ENCODE measurements around the gene ASGR2.

ASGR2 gene

GRCh38 chr17:7111784-7112509 lies 2.7 kb downstream of the ASGR2 start:
- no peaks in the 10 kb centered on the region for H3K9me3 ChIP-seq (ENCODE audit: control insufficient read depth, low read length)
- peaks cover 5% of the 10 kb centered on the region for H3K4me1 ChIP-seq (ENCODE audit: control insufficient read depth, insufficient read depth, low read length, poor library complexity, severe bottlenecking)
- WGBS, 2 experiments (ENCODE audit: insufficient coverage in 2 of 2), result 73 to 79% methylated on average over 10 of the region's 12 CpGs
- no peak overlapping the region for H3K4me3 ChIP-seq (ENCODE audit: extremely low read depth, insufficient read depth, low read length, poor library complexity, severe bottlenecking)
- H3K36me3 ChIP-seq (ENCODE audit: control insufficient read depth, insufficient read depth, low read length), result no peaks in the 10 kb centered on the region
- H3K27ac ChIP-seq (ENCODE audit: low read depth, low read length, severe bottlenecking), result no peak overlapping the region

GRCh38 chr17:7110617-7111306 lies 3.9 kb downstream of the ASGR2 start:
- no peaks in the 10 kb centered on the region for H3K9me3 ChIP-seq (ENCODE audit: control insufficient read depth, low read length)
- no peaks in the 10 kb centered on the region for H3K36me3 ChIP-seq (ENCODE audit: control insufficient read depth, insufficient read depth, low read length)
- WGBS, 2 experiments (ENCODE audit: insufficient coverage in 2 of 2), result 60 to 75% methylated on average over 5 to 7 of the region's 11 CpGs
- peaks cover 5% of the 10 kb centered on the region for H3K4me1 ChIP-seq (ENCODE audit: control insufficient read depth, insufficient read depth, low read length, poor library complexity, severe bottlenecking)
- H3K27ac ChIP-seq (ENCODE audit: low read depth, low read length, severe bottlenecking), result no peak overlapping the region
- no peak overlapping the region for H3K4me3 ChIP-seq (ENCODE audit: extremely low read depth, insufficient read depth, low read length, poor library complexity, severe bottlenecking)

GRCh38 chr17:7109461-7110322 lies 4.9 kb downstream of the ASGR2 start:
- Histone ChIP-seq H3K9me3 (ENCODE audit: control insufficient read depth, low read length) (no peaks in the 10 kb centered on the region), H3K27ac (ENCODE audit: low read depth, low read length, severe bottlenecking) (no peak overlapping the region), H3K36me3 (ENCODE audit: control insufficient read depth, insufficient read depth, low read length) (no peaks in the 10 kb centered on the region), H3K4me3 (ENCODE audit: extremely low read depth, insufficient read depth, low read length, poor library complexity, severe bottlenecking) (no peak overlapping the region), H3K4me1 (ENCODE audit: control insufficient read depth, insufficient read depth, low read length, poor library complexity, severe bottlenecking) (peaks cover 5% of the 10 kb centered on the region)
- whole genome bisulfite sequencing, 2 experiments (ENCODE audit: insufficient coverage in 2 of 2), result 85 to 91% methylated on average over 8 to 10 of the region's 10 CpGs

DNA sequence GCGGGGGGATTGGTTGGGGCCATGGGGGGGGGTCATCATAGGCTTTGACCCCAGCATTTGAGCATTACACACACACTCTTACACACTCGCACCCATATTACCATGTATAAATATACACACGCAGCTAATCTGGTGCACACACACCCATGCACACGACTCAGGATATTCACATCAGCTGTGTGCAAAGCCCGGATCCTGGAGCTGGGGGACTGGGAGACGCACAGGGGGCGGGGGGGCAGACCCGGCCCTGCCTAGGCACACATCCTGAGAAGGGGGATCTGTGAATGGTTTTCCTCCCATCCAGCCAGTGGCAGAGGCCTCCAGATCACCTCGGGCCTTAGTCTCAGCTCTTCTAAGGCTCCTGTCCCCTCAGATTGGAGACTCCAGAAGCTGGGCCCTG lies 5.6 kb downstream of the ASGR2 start:
- Histone ChIP-seq H3K36me3 (ENCODE audit: control insufficient read depth, insufficient read depth, low read length) (no peaks in the 10 kb centered on the region), H3K9me3 (ENCODE audit: control insufficient read depth, low read length) (no peaks in the 10 kb centered on the region), H3K27ac (ENCODE audit: low read depth, low read length, severe bottlenecking) (no peak overlapping the region), H3K4me1 (ENCODE audit: control insufficient read depth, insufficient read depth, low read length, poor library complexity, severe bottlenecking) (peaks cover 5% of the 10 kb centered on the region), H3K4me3 (ENCODE audit: extremely low read depth, insufficient read depth, low read length, poor library complexity, severe bottlenecking) (no peak overlapping the region)
- 81 to 92% methylated on average over 5 to 8 of the region's 9 CpGs for WGBS, 2 experiments (ENCODE audit: insufficient coverage in 2 of 2)

DNA sequence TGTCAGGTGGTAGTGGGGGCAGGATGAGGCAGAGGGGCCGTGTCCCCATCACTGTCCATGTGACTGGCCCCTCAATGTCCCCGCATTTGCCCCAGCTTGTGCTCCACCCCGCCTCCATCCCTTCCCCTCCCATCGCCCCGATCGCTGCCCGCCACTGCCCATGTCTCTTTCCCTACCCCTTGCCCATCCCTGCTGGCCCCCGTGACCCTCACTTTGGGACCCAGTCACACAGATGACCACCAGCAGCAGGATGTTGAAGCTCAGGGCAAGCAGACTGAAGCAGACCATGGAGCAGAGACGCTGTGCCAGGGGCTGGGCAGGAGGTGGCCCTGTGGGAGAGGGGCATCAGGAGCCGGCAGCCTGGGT lies 6.1 kb downstream of the ASGR2 start:
- 93 to 97% methylated on average over 5 to 10 of the region's 10 CpGs for WGBS, 2 experiments (ENCODE audit: insufficient coverage in 2 of 2)
- Histone ChIP-seq H3K9me3 (ENCODE audit: control insufficient read depth, low read length) (no peaks in the 10 kb centered on the region), H3K36me3 (ENCODE audit: control insufficient read depth, insufficient read depth, low read length) (no peaks in the 10 kb centered on the region), H3K4me1 (ENCODE audit: control insufficient read depth, insufficient read depth, low read length, poor library complexity, severe bottlenecking) (peaks cover 5% of the 10 kb centered on the region), H3K4me3 (ENCODE audit: extremely low read depth, insufficient read depth, low read length, poor library complexity, severe bottlenecking) (no peak overlapping the region), H3K27ac (ENCODE audit: low read depth, low read length, severe bottlenecking) (no peak overlapping the region)

DNA sequence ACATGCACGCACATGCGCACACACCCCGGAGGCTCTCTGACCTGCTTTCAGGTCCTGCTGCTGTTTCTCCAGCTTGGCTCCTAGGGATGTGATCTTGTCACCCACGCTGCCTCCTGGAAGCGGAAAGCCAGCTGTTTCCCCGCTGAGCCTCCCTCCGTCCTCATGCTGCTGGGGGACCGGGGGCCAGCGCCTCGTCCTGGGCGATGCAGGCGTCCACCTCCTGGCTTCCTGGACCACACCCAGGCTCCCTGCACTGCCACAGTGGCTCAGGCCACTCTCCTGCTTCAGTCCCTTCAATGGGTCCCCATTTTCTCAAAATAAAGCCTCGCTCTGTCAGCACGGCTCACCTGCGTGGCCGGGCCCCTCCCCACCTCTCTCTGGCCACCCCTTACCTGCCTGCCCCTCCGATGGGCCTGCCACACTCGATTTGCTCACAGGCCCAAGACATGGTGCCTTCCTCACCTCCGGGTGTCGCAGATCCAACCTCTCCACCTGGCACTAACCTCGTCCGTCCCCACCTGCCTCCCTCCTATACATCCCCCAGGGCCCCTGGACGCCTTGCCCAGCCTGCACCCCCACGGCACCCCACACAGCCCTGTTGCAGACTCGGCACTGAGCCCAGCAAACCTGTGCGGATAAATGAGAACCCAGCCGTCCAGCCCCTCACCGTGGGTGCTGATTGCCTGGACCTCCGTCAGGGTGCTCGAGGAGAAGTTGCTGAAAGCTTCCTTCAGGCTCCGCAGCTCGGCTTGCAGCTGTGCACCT lies 6.6 kb downstream of the ASGR2 start:
- 92 to 93% methylated on average over 25 to 32 of the region's 32 CpGs for WGBS, 2 experiments (ENCODE audit: insufficient coverage in 2 of 2)
- no peaks in the 10 kb centered on the region for H3K9me3 ChIP-seq (ENCODE audit: control insufficient read depth, low read length)
- H3K4me1 ChIP-seq (ENCODE audit: control insufficient read depth, insufficient read depth, low read length, poor library complexity, severe bottlenecking), result peaks cover 5% of the 10 kb centered on the region
- H3K36me3 ChIP-seq (ENCODE audit: control insufficient read depth, insufficient read depth, low read length), result no peaks in the 10 kb centered on the region
- no peak overlapping the region for H3K27ac ChIP-seq (ENCODE audit: low read depth, low read length, severe bottlenecking)
- no peak overlapping the region for H3K4me3 ChIP-seq (ENCODE audit: extremely low read depth, insufficient read depth, low read length, poor library complexity, severe bottlenecking)

- WGBS, 2 experiments (ENCODE audit: insufficient coverage in 2 of 2), result 89 to 91% methylated on average over 20 of the region's 20 CpGs
- Histone ChIP-seq H3K4me1 (ENCODE audit: control insufficient read depth, insufficient read depth, low read length, poor library complexity, severe bottlenecking) (peaks cover 5% of the 10 kb centered on the region), H3K9me3 (ENCODE audit: control insufficient read depth, low read length) (no peaks in the 10 kb centered on the region), H3K36me3 (ENCODE audit: control insufficient read depth, insufficient read depth, low read length) (no peaks in the 10 kb centered on the region), H3K27ac (ENCODE audit: low read depth, low read length, severe bottlenecking) (no peak overlapping the region), H3K4me3 (ENCODE audit: extremely low read depth, insufficient read depth, low read length, poor library complexity, severe bottlenecking) (no peak overlapping the region)
Measured at GRCh38 chr17:7107012-7107754, 7.4 kb downstream of the ASGR2 start.

DNA sequence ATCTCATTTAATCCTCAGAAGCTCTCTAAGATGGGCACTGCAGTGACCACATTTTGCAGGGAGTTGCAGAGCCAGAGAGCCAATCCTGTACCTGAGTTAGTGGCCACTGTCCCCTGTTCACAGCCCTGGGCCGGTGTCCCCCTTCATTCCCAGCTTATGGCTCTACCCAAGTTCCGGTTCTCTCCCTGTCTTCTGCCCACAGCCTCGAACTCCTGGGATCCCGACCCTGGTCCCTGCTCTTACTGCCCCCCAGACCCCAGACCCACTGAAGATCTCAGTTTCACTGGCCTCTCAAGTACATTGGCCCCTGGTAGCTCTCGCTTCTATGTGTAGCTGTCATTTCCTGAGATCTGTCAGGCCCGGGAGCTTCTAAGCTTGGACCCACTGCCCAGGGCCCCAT lies 12.2 kb downstream of the ASGR2 start:
- Histone ChIP-seq H3K4me1 (ENCODE audit: control insufficient read depth, insufficient read depth, low read length, poor library complexity, severe bottlenecking) (no peaks in the 10 kb centered on the region), H3K9me3 (ENCODE audit: control insufficient read depth, low read length) (no peaks in the 10 kb centered on the region), H3K27ac (ENCODE audit: low read depth, low read length, severe bottlenecking) (no peak overlapping the region), H3K36me3 (ENCODE audit: control insufficient read depth, insufficient read depth, low read length) (no peaks in the 10 kb centered on the region), H3K4me3 (ENCODE audit: extremely low read depth, insufficient read depth, low read length, poor library complexity, severe bottlenecking) (no peak overlapping the region)
- WGBS, 2 experiments (ENCODE audit: insufficient coverage in 2 of 2), result 82 to 93% methylated on average over 6 of the region's 6 CpGs

DNA sequence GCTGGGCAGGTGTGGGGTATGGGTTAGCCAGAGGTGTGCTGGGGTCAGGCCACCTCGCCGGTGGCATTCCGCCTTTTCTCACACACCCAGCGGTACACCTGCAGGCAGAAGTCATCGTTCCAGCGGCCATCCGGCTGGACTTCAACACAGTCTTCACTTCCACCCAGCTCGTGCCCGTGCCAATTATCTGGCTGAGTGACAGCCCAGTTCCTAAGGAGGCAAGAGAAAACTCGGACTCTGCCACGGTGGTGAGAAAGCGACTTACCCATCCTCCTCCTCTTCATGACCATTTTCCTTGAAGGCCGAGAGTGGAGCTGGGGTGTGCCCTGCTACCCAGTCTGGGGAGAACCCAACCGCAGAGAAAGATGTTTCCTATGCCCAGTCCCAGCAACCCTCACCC lies 13.1 kb downstream of the ASGR2 start:
- 95 to 98% methylated on average over 9 to 11 of the region's 14 CpGs for WGBS, 2 experiments (ENCODE audit: insufficient coverage in 2 of 2)
- no peak overlapping the region for H3K27ac ChIP-seq (ENCODE audit: low read depth, low read length, severe bottlenecking)

More for the DNA sequence above, 13.1 kb downstream of the ASGR2 start:
- Histone ChIP-seq H3K36me3 (ENCODE audit: control insufficient read depth, insufficient read depth, low read length) (no peaks in the 10 kb centered on the region), H3K9me3 (ENCODE audit: control insufficient read depth, low read length) (no peaks in the 10 kb centered on the region), H3K4me3 (ENCODE audit: extremely low read depth, insufficient read depth, low read length, poor library complexity, severe bottlenecking) (no peak overlapping the region), H3K4me1 (ENCODE audit: control insufficient read depth, insufficient read depth, low read length, poor library complexity, severe bottlenecking) (no peaks in the 10 kb centered on the region)

Data from mesodermal cell (in vitro differentiated cells).